EH (cell line): Measurements from ENCODE around the gene ENOX2.

Source experiments
- DNase-seq: peaks from one replicate; pipeline ENCODE4 v3.0.0-alpha.2; 2015; ENCODE audit warnings: low read depth

Gene ENOX2

DNA sequence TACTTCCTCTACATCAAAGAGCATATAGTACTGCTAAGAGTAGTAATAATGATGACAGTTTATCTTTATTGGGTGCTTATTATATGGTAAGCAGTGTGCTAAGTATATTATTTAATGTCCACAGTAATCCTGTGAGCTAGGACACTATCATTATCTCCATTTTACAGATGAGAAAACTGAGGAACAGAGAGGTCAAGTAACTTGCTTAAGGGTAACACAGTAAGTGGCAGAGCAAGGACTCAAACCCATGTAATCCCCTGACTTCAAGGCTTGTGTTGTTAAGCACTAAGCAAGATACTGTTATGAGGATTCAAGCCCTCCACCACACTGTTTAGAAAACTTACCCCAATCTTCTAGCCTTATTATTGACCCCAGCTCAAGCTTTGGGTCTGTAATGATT, 202.4 kb downstream of the ENOX2 start:
- no peak for DNase-seq

DNA sequence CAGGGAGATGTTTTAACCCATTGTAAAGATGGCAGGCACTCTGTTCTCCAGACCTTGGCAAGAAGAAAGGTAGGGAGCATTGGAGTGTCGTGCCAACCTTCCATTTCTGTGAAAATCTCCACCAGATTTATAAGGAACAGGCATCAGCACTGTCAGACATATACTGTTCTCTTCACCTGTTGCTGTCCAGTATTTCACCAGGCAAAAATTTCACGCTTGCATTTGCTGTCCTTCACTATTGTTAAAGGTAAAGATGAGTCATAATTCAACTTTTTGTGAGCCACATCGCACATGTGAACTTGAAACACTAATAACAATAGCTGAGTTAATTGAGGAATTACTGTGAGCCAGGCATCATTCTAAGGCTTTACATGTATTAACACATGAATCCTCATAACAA, 203.4 kb downstream of the ENOX2 start:
- no peak for DNase-seq

- DNase-seq = no peak
Observed at GRCh38 chrX:130696542-130696941, 206.5 kb downstream of the ENOX2 start.

GRCh38 chrX:130695931-130696330, 207.1 kb downstream of the ENOX2 start:
- DNase-seq = no peak

GRCh38 chrX:130694983-130695382, 208.0 kb downstream of the ENOX2 start:
- no peak for DNase-seq

DNA sequence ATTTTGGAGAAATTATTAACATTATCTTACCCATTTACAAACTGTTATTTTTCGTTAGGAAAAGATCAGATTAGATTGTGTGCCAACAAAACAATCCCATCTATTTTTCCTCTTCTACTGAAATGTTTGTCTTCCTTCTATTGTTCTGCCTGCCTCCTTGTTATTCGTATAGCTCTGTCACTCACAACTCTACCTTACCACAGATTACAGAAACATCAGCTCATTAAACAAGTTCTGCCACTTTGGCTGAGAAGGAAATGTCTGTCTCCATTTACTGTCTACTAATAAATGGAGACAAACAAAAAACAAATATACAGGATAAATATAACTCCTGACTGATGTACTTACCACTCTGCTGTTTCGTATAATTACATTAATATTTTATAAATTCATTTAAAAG, 211.4 kb downstream of the ENOX2 start:
- no peak for DNase-seq

- no peak for DNase-seq
Observed at GRCh38 chrX:130688360-130688759, 214.6 kb downstream of the ENOX2 start.

DNA sequence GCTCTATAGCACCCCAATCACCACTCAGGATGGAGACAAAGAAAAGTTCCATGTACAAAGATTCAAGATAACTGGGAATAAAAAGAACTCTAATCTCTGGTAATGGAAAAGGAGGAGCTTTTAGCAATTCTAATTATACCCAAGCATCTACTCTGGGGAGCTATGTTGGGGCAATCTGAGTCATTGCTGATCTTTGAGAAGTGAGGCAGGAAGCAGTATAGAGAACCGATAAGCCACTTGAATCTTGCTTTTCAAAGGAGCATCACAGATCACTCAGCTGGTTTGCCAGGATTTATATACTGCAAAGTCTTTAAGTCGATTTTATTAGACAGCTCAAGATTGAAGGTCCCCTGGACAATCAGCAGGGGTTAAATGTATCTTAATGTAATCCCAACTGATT, 220.0 kb downstream of the ENOX2 start:
- peak; percentile 75 for DNase-seq

DNA sequence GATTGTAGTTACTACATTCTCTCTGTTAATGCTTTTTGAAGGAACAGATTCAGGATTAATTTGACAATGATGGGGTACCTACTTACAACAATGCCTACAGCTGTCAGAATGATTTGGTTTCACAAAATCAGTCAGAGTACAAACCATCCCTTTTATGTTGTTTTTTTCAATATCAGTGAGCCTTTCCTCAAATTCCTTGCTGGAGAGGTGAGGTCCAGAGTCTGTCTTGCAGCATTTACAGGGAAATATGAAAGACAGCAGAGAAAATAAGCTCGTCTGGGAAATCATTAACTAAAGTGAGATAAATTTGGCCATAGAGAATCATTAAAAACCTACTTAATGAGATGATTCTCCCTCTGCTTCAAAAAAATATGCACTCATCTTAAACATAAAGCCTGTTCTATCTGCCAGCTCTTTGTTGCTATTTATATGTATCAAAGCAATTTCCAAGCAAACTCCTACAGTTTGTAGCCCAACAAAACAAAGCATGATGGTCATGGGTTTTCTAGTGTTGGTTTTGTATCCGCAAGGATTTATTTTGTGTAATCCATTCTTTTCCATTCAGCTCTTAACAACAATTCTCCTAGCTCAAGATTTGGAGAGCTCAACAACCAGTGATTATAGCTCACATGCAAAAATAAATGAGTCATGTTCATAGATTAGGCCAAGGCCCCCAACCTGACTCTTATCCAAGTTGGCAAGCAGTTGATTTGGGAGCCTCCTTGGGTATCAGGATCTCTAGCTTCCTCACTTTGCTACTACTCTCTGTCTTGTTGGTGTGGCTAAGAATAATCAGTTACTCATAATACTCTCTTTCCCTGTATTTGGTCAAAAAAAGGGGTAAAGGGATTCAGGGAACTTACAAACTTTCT, 222.6 kb downstream of the ENOX2 start:
- DNase-seq = peak; percentile 55

GRCh38 chrX:130676861-130677260, 226.1 kb downstream of the ENOX2 start:
- no peak for DNase-seq

GRCh38 chrX:130672214-130672613, 230.8 kb downstream of the ENOX2 start:
- DNase-seq = no peak

DNA sequence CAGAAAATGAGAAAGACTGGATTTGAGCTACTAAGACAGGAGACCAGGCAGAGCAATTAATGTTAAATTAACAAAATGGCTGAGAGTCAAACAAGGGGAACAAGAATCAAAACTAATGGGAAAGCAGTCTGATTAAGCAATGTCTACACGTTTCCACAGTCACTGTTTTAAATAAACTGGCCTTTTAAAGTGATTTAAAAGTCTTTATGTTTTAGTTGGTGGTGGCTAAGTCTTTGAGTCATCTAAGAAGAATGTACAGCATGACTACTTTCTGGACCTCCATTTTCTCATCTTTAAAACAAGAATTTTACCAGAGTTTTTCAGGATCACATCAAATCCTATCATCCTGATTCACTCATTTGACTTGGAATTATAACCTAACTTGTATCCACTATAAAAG, 233.8 kb downstream of the ENOX2 start:
- peak; percentile 77 for DNase-seq

DNA sequence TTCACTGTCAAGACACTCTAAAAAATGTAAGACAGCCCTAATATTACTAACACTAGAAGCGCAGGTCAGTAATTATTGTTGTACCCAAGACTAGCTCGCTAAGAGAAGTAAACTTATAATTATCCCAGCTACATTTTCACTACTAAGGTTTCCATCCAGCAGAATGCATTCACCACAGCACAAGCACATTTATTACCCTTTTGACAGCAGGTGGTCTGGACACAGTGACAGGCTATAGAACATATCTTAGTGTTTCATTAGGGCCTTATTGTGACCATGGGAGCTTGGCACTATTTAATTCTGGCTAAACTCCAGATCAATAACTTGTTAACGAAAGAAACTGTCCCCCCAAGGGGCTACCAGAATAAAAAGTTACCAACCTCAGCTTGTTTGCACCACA, 237.7 kb downstream of the ENOX2 start:
- DNase-seq = no peak

DNA sequence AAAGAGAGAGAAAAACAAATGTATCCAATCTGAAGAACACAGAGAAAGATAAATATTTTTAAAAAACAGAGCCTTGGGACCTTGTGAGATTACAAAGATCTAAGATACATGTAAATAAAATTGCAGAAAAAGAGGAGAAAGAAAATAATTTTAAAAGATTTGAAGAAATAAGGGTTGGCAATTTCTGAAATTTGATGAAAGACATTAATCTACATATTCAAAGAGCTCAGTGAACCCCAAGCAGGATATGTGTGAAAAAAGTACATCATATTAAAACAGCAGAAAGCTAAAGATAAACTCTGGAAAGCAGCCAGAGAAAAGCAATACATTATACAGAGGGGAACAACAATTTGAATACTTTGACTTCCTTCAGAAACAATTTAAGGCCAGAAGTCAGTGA, 244.7 kb downstream of the ENOX2 start:
- DNase-seq = no peak

GRCh38 chrX:130654409-130654950, 248.5 kb downstream of the ENOX2 start:
- peak; percentile 34 for DNase-seq

GRCh38 chrX:130652824-130653578, 250.0 kb downstream of the ENOX2 start:
- DNase-seq = no peak

DNA sequence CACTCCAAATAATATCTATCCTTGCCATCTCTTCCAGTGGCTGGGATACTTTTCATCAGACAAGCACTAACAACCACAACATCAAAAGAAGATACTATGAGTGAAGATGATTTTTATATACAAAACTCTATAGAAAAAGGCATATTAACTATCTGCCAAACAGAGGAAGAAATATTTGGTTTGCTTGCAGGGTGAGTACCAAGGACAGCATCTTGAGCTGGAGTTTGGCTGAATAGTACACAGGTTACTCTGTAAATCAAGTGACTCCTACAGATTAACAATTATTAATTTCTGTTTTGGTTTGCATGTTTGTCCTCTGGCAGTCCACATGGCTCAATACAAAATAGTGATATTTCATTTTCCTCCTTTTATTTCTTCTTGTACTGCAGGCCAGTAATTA, 253.3 kb downstream of the ENOX2 start:
- DNase-seq = no peak

DNA sequence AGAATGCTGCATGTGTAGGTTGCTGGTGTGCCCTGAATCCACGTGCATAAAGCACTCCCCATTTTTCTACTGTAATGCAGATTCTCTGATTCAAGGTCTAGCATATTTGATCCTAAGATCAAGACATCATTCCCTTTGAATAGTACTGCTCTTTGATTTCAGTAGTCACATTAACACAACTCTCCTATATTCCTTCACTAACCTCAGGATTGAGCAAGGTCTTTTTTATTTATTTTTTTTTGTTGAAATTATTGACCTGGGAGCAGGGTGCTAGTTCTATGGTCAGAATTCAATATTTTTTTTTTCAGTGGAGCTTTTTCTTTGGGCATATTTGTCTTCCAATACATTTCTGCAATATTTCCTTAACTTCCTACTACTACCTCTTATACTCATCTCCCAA, 255.5 kb downstream of the ENOX2 start:
- DNase-seq = no peak

DNA sequence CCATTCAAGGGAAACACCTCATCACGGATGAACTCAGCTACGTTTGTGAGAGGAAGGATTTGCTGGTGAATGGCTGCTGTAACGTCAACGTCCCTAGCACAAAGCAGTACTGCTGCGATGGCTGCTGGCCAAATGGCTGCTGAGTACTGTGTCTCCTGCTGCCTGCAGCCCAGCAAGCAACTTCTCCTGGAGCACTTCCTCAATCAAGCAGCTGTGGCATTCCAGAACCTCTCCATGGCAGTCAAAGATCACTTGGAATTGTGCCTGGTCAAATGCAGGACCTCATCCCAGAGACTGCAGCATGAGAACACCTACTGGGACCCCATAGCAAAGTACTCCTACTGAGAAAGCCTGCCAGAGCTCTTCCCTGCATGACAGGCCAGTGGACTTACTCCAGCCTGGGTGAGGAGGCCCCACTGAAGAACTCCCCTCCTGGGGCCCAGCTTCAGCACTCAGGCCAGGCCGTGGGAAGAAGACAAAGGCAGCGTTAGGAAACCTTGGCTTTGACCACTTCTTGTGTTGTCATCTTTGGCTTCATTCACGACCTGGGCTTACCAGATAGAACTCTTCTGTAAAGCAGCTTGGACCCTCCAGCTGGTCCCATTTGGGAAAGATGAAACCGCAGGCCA, 256.9 kb downstream of the ENOX2 start:
- DNase-seq = peak; percentile 15

GRCh38 chrX:130637591-130637990, 265.4 kb downstream of the ENOX2 start:
- DNase-seq = peak; percentile 65

- DNase-seq = no peak
Observed at GRCh38 chrX:130636277-130636676, 266.7 kb downstream of the ENOX2 start.

- DNase-seq = no peak
Observed at GRCh38 chrX:130631011-130631410, 272.0 kb downstream of the ENOX2 start.

DNA sequence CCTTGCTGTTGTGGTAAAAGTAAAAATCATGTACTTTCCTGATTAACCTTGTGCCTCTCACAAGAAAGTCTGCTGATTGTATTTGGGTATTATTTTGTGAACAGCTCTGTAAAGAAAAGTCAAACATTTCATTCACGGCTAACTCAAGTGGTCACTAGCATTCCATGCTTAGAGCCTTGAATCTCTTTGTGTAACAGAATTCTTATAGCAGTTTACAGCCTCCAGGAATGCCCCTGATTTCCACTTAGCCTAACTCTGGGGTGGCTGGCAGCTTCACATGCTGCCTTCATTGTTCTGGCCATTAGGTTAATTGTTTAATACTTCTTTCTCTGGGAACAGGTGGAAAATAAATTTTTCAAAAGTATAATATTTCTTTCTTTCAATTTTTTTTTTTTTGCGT, 274.5 kb downstream of the ENOX2 start:
- DNase-seq = no peak
